MCF 10A (cell line): ENCODE data around the gene SLFNL1. TPM values are rescaled to one million over a fixed set of nuclear protein-coding genes. Genes with fewer than 3 reads are reported as not detected.
A peak's percentile ranks its signal among the peaks of the same experiment; 100 is the strongest.

ENCODE experiments used
- BruUV-seq: library from RNA; stranded (reverse); fragments of 400-500 nt; replicated peaks from 2 replicates; lab custom pipeline; 2021; lab: Mats Ljungman, UMichigan
- CTCF ChIA-PET: fragments of 300-600 bp; sonication (Branson Sonifier 250); formaldehyde crosslinking; extraction: SDS; loops from one replicate; lab custom pipeline; 2021; ENCODE audit warnings: antibody characterized with exemption, inconsistent platforms; lab: Yijun Ruan, JAX
- POLR2A ChIA-PET: fragments of 300-600, 350-650 bp; sonication (Branson Sonifier 250); formaldehyde crosslinking; extraction: SDS; loops from one replicate; lab custom pipeline; 2020; ENCODE audit warnings: antibody characterized with exemption, inconsistent platforms; lab: Yijun Ruan, JAX
- DNase-seq: peaks from one replicate; pipeline ENCODE4 v3.0.0-alpha.2; 2018; ENCODE audit not compliant: unreplicated experiment
- H3K27ac Mint-ChIP-seq: one replicate; pipeline ENCODE4 v1.8.0; 2022; ENCODE audit warnings: mild to moderate bottlenecking, low read depth, mixed read lengths; ENCODE audit not compliant: unreplicated experiment
- H3K27me3 Mint-ChIP-seq: one replicate; pipeline ENCODE4 v1.8.0; 2022; ENCODE audit warnings: mixed read lengths; ENCODE audit not compliant: insufficient read depth, unreplicated experiment
- H3K36me3 Mint-ChIP-seq: one replicate; pipeline ENCODE4 v1.8.0; 2022; ENCODE audit warnings: mild to moderate bottlenecking, moderate library complexity, mixed read lengths; ENCODE audit not compliant: insufficient read depth, unreplicated experiment
- H3K4me1 Mint-ChIP-seq: one replicate; pipeline ENCODE4 v1.8.0; 2022; ENCODE audit warnings: mixed read lengths; ENCODE audit not compliant: insufficient read depth, unreplicated experiment
- H3K4me3 Mint-ChIP-seq: one replicate; pipeline ENCODE4 v1.8.0; 2022; ENCODE audit warnings: mild to moderate bottlenecking, moderate library complexity, mixed read lengths; ENCODE audit not compliant: unreplicated experiment
- H3K9me3 Mint-ChIP-seq: one replicate; pipeline ENCODE4 v1.8.0; 2022; ENCODE audit warnings: mixed read lengths; ENCODE audit not compliant: unreplicated experiment
- CTCF ChIP-seq: fragments of 200-600 bp; IDR thresholded peaks from one replicate; pipeline ENCODE4 v1.8.0; 2022; ENCODE audit warnings: antibody characterized with exemption, mild to moderate bottlenecking; ENCODE audit not compliant: unreplicated experiment
- intact Hi-C: fragments of 100-400 bp; cut with micrococcal nuclease; formaldehyde crosslinking; loops from 2 replicates; pipeline ENCODE4 v1.14.1; 2022
- total RNA-seq: library from RNA; stranded (reverse); gene quantifications from 2 replicates; pipeline ENCODE4 v1.2.3, GENCODE V29; 2022

Gene SLFNL1
- total RNA-seq, 1 experiment from 2014 or later, result 0.28 TPM

- Mint-ChIP-seq H3K4me1 (peaks cover 8% of the 10 kb centered on the region), H3K27me3 (no peaks in the 10 kb centered on the region), H3K4me3 (no peak overlapping the region), H3K36me3 (peaks cover 88% of the 10 kb centered on the region), H3K9me3 (no peaks in the 10 kb centered on the region), H3K27ac (peak overlapping the region; percentile 63)
- intact Hi-C loops, result no loop called here
- ChIA-PET POLR2A (interaction anchor here (2.0 kb wide), 1 partner anchor 9 kb away, joined by 11 read pairs; the partner anchor contains the start of gene CTPS1), CTCF (no interaction called here)
- TF ChIP-seq CTCF, result no peak
- no TSS peak for BruUV-seq
- no peak for DNase-seq
Observed at GRCh38 chr1:40989066-40989465, 32.5 kb downstream of the SLFNL1 start.

- DNase-seq, result no peak
- H3K27ac Mint-ChIP-seq, result no peak overlapping the region
- no peaks in the 10 kb centered on the region for H3K9me3 Mint-ChIP-seq
- ChIA-PET CTCF (no interaction called here), POLR2A (no interaction called here)
- peaks cover 88% of the 10 kb centered on the region for H3K36me3 Mint-ChIP-seq
- no TSS peak for BruUV-seq
- H3K27me3 Mint-ChIP-seq, result no peaks in the 10 kb centered on the region
- no peak overlapping the region for H3K4me3 Mint-ChIP-seq
- TF ChIP-seq CTCF, result no peak
- intact Hi-C loops, result no loop called here
- peaks cover 11% of the 10 kb centered on the region for H3K4me1 Mint-ChIP-seq
Observed at GRCh38 chr1:40988280-40988679, 33.2 kb downstream of the SLFNL1 start.

DNA sequence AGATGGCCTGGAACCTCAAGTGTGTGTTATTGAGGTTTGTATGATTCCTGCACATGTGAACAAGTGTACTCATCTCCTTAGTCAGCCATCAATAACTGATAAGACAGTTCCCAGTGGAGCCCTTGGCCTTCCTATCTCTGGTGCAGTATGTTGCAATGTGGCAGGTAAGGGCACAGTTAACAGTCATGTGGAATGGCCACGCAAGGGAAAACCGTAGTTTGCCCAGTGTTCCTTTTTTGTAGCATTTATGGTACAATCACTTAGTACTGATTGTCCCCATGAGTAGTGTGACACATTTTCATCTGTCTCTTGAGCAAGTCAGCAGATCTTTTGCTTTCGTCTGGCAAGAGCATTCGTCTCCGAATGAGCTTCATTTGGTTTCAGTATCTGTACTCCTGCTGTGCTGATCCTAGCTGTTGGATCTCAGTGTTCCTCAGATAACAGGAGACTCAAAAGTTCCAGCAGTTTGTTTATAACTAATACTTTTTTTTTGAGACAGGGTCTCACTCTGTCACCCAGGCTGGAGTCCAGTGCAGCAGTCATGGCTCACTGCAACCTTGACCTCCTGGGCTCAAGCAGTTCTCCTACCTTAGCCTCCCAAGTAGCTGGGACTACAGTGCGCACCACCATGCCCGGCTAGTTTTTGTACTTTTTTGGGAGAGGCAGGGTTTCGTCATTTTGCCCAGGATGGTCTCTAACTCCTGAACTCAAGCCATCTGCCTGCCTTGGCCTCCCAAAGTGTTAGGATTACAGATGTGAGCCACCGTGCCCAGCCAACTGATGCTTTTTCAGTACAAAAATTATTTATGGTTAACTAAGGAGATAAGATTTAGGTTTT lies 33.9 kb downstream of the SLFNL1 start:
- H3K9me3 Mint-ChIP-seq, result no peaks in the 10 kb centered on the region
- no peak for DNase-seq
- intact Hi-C loops, result no loop called here
- H3K4me1 Mint-ChIP-seq, result peaks cover 11% of the 10 kb centered on the region
- no peak overlapping the region for H3K27ac Mint-ChIP-seq
- no peak for TF ChIP-seq CTCF
- ChIA-PET POLR2A (no interaction called here), CTCF (no interaction called here)
- H3K36me3 Mint-ChIP-seq, result peaks cover 85% of the 10 kb centered on the region
- no peaks in the 10 kb centered on the region for H3K27me3 Mint-ChIP-seq
- H3K4me3 Mint-ChIP-seq, result no peak overlapping the region
- no TSS peak for BruUV-seq

DNA sequence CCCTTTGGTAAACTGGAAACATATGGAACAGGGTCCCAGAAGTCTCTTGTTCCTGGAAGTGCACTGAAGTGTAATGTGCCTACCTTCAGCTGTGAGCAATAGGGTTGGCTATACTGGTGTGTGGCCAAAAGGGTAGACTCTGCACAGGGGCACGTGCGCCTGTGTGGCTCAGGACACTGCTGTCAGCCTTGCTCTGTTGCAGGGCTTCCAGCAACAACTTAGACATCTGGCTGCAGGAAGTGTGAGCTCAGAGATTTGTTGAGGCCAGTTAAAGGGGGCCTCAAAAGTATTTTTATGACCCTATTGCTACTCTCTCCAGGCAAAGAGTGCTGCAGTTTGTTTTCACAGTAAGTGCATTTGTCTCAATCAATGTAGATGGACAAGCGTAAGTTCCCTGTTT lies 34.6 kb downstream of the SLFNL1 start:
- TF ChIP-seq CTCF, result no peak
- Mint-ChIP-seq H3K36me3 (peaks cover 78% of the 10 kb centered on the region), H3K4me1 (peaks cover 11% of the 10 kb centered on the region), H3K27me3 (no peaks in the 10 kb centered on the region), H3K9me3 (no peaks in the 10 kb centered on the region), H3K27ac (no peak overlapping the region), H3K4me3 (no peak overlapping the region)
- no TSS peak for BruUV-seq
- intact Hi-C loops, result no loop called here
- ChIA-PET POLR2A (interaction anchor here (0.6 kb wide), 1 partner anchor 10 kb away, joined by 3 read pairs; no protein-coding TSS in a partner anchor), CTCF (interaction anchor here (1.3 kb wide), 1 partner anchor 16 kb away, joined by 8 read pairs; no protein-coding TSS in a partner anchor)
- DNase-seq, result no peak
